ENCODE measurements around the gene MSH3. TPM values are rescaled to one million over a fixed set of nuclear protein-coding genes. Genes with fewer than 3 reads are reported as not detected.

MSH3 gene
- total RNA-seq (10 to 100 TPM in 4 of 5 donors, 1 to 10 TPM in 1; 6.4 to 25.5 (median 13.5) TPM), polyA plus RNA-seq (1 to 10 TPM; 2.3 to 4.7 (median 3.4) TPM)
- long read RNA-seq, donor 1, partial matches to known transcripts = 7 of 7 reads
- long read RNA-seq, donor 1, other reads (novel, unspliced or antisense) = 0 of 7 reads
- long read RNA-seq, donor 2 = 0 reads
- long read RNA-seq, donor 3 = 0 reads
- long read RNA-seq, donor 4 = 0 reads
- long read RNA-seq, donor 5 = 0 reads
- long read RNA-seq, donor 6 = 0 reads
- long read RNA-seq, donor 7, partial matches to known transcripts = 8 of 8 reads
- long read RNA-seq, donor 7, other reads (novel, unspliced or antisense) = 0 of 8 reads
- long read RNA-seq, donor 8 = 0 reads
- long read RNA-seq, donor 9, partial matches to known transcripts = 7 of 7 reads
- long read RNA-seq, donor 9, other reads (novel, unspliced or antisense) = 0 of 7 reads
- long read RNA-seq, donor 10 = 0 reads

DNA sequence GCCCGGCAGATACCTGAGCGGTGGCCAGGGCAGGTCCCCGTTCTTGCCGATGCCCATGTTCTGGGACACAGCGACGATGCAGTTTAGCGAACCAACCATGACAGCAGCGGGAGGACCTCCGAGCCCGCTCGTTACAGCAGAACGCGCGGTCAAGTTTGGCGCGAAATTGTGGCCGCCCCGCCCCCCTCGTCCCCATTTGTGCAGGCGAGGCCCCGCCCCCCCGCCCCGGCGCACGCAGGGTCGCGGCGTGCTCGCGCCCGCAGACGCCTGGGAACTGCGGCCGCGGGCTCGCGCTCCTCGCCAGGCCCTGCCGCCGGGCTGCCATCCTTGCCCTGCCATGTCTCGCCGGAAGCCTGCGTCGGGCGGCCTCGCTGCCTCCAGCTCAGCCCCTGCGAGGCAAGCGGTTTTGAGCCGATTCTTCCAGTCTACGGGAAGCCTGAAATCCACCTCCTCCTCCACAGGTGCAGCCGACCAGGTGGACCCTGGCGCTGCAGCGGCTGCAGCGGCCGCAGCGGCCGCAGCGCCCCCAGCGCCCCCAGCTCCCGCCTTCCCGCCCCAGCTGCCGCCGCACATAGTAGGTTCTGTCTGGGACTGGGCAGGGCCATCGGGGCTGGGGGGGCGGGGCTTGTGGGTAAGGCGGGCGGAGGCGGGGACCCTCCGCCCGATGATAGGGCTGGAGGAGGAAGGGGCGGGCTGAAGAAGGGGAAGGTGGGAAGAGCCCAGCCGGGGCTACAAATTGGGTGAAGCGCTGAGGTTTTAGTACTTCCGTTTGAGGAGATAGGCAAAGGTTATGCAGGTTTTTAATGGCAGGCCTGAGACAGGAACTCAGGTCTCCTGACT lies at the start of gene MSH3, which contains the start of gene DHFR:
MSH3 (plus strand) TSS at position 262 of the 840 bp plus-strand sequence; CDS start at position 338, 76 bp downstream.
DHFR (minus strand) TSS at position 593 of the 840 bp plus-strand sequence; CDS start at position 99, 494 bp downstream.
- TF ChIP-seq POLR2A (IDR thresholded peaks at IDR 0.05) (no peak), POLR2AphosphoS5 (IDR thresholded peaks at IDR 0.05) (peak in 2 of 3 donors; percentile 65 to 72)
- TF ChIP-seq, protein P1, sequence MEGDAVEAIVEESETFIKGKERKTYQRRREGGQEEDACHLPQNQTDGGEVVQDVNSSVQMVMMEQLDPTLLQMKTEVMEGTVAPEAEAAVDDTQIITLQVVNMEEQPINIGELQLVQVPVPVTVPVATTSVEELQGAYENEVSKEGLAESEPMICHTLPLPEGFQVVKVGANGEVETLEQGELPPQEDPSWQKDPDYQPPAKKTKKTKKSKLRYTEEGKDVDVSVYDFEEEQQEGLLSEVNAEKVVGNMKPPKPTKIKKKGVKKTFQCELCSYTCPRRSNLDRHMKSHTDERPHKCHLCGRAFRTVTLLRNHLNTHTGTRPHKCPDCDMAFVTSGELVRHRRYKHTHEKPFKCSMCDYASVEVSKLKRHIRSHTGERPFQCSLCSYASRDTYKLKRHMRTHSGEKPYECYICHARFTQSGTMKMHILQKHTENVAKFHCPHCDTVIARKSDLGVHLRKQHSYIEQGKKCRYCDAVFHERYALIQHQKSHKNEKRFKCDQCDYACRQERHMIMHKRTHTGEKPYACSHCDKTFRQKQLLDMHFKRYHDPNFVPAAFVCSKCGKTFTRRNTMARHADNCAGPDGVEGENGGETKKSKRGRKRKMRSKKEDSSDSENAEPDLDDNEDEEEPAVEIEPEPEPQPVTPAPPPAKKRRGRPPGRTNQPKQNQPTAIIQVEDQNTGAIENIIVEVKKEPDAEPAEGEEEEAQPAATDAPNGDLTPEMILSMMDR (IDR thresholded peaks at IDR 0.05) = peak in 1 of 7 experiments; percentile 29
- peak within 1 kb of the TSS in 4 of 5 donors; percentile 91 to 100 (median 96) for H3K27ac ChIP-seq
- DNase-seq = peak; percentile 89 to 96
- H3K4me3 ChIP-seq = peak within 1 kb of the TSS; percentile 79 to 93 (median 82)
- WGBS, 5 donors = 0 to 1% (median 0%) methylated on average over 24 to 74 of the region's 74 CpGs
- peaks cover 11 to 28% (median 18%) of the 10 kb centered on the region in 4 donors for H3K4me1 ChIP-seq
- H3K27me3 ChIP-seq = no peaks in the 10 kb centered on the region
- peaks cover 4 to 34% (median 31%) of the 10 kb centered on the region in 4 donors for H3K36me3 ChIP-seq
- H3K9me3 ChIP-seq = no peaks in the 10 kb centered on the region
- intact Hi-C loops (cut with DNase I; ENCODE audit: low total_unique reads) = no loop called here

DNA sequence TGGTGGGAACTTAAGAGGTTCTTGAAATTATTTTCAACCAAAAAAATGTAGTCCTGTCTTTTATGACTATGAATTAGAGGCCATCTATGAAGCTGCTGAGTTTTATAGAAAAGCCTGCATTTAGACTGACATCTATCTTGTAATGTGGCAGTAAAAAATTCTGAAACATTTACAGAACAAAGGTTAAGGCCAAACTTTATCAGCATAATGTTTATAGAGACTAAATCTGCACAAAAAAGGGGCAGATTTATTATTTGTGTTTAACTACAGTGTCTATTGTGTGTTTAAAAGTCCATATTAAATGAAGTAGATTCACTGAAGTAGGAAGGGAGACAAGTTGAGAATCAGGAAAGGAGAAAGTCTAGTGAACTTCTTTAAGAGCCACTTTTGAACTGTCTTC lies 47.1 kb upstream of the MSH3 start:
- Histone ChIP-seq H3K36me3 (no peaks in the 10 kb centered on the region), H3K4me3 (no peak overlapping the region), H3K27ac (no peak overlapping the region), H3K4me1 (no peaks in the 10 kb centered on the region), H3K9me3 (no peaks in the 10 kb centered on the region), H3K27me3 (no peaks in the 10 kb centered on the region)
- no peak for DNase-seq
- TF ChIP-seq EP300 (IDR thresholded peaks at IDR 0.05) (no peak), POLR2A (IDR thresholded peaks at IDR 0.05) (no peak), POLR2AphosphoS5 (IDR thresholded peaks at IDR 0.05) (no peak)
- TF ChIP-seq, protein P1 (IDR thresholded peaks at IDR 0.05) = no peak
- intact Hi-C loops (cut with DNase I; ENCODE audit: low total_unique reads) = no loop called here

DNA sequence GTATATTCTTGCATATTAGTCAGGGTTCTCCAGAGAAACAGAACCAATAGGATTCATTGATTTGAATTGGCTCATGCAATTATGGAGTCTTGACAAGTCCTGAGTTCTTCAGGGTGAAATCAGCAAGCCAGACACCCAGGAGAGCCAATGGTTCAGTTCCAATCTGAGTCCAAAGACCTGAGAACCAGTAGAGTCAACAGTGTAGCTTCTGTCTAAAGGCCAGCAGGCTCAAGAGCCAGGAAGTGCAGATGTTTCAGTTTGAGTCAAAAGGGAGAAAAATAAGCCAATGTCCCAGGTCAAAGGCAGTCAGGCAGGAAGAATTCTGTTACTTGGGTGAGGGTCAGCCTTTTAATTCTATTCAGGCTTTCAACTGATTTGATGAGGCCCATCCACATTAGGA lies 46.6 kb upstream of the MSH3 start:
- DNase-seq = no peak
- H3K4me1 ChIP-seq = no peaks in the 10 kb centered on the region
- H3K9me3 ChIP-seq = no peaks in the 10 kb centered on the region
- H3K27me3 ChIP-seq = no peaks in the 10 kb centered on the region
- TF ChIP-seq POLR2AphosphoS5 (IDR thresholded peaks at IDR 0.05) = no peak
- TF ChIP-seq, protein P1 (IDR thresholded peaks at IDR 0.05) = no peak
- TF ChIP-seq EP300 (IDR thresholded peaks at IDR 0.05) = no peak
- TF ChIP-seq POLR2A (IDR thresholded peaks at IDR 0.05) = no peak
- intact Hi-C loops (cut with DNase I; ENCODE audit: low total_unique reads) = no loop called here
- no peak overlapping the region for H3K27ac ChIP-seq
- no peak overlapping the region for H3K4me3 ChIP-seq
- H3K36me3 ChIP-seq = no peaks in the 10 kb centered on the region

DNA sequence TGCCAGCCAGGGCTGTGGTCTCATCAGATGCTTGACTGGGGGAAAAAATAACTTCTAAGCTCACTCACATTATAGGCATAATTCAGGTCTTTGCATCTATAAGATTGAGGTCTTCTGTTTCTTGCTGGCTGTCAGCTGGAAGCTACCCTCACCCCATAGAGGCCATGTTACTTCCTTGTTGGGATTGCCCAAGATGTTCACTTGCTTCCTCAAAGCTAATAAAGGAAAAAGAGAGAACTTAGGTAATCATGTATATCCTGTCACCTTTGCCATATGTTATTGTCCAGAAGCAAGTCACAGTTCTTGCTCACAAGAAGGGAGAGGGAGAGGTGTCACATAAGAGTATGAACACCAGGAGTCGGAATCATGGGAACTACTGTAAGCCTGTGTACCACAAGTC lies 45.7 kb upstream of the MSH3 start:
- Histone ChIP-seq H3K27ac (no peak overlapping the region), H3K36me3 (no peaks in the 10 kb centered on the region), H3K9me3 (no peaks in the 10 kb centered on the region), H3K4me1 (no peaks in the 10 kb centered on the region), H3K4me3 (no peak overlapping the region), H3K27me3 (no peaks in the 10 kb centered on the region)
- intact Hi-C loops (cut with DNase I; ENCODE audit: low total_unique reads) = no loop called here
- TF ChIP-seq POLR2AphosphoS5 (IDR thresholded peaks at IDR 0.05) = no peak
- TF ChIP-seq, protein P1 (IDR thresholded peaks at IDR 0.05) = no peak
- no peak for TF ChIP-seq POLR2A (IDR thresholded peaks at IDR 0.05)
- TF ChIP-seq EP300 (IDR thresholded peaks at IDR 0.05) = no peak
- DNase-seq = no peak
- WGBS, 5 donors = 93 to 96% (median 95%) methylated on average over 1 of the region's 1 CpG

Measured in stomach (tissue), 19 donors.